Stimulated activated CD8-positive, alpha-beta memory T cell treated with anti-CD3 and anti-CD28 coated beads, Interleukin-12 subunit alpha, Interleukin-12 subunit beta, amount 100 ng/mL, for 4 hours (primary cell): ENCODE measurements around the gene CRB1.

Experiments used
- DNase-seq: peaks from one replicate; pipeline ENCODE4 v3.0.0-alpha.2; 2020; ENCODE audit warnings: low read depth

The CRB1 gene

GRCh38 chr1:197268012-197268411, at the start of gene CRB1:
TSS of gene CRB1 (plus strand) at chr1:197268252. CDS start at chr1:197268413, 161 bp downstream.
- DNase-seq, result no peak

GRCh38 chr1:197218857-197219256, 49.2 kb upstream of the CRB1 start:
- no peak for DNase-seq

- no peak for DNase-seq
Measured at GRCh38 chr1:197222025-197222685, 45.9 kb upstream of the CRB1 start.

- DNase-seq, result no peak
Measured at GRCh38 chr1:197222780-197223179, 45.3 kb upstream of the CRB1 start.

GRCh38 chr1:197224160-197224559, 43.9 kb upstream of the CRB1 start:
- DNase-seq, result no peak

- no peak for DNase-seq
Measured at GRCh38 chr1:197225611-197226010, 42.4 kb upstream of the CRB1 start.

GRCh38 chr1:197234581-197234980, 33.5 kb upstream of the CRB1 start:
- no peak for DNase-seq

- DNase-seq, result no peak
Measured at GRCh38 chr1:197235355-197235754, 32.7 kb upstream of the CRB1 start.

GRCh38 chr1:197247465-197247864, 20.6 kb upstream of the CRB1 start:
- DNase-seq, result no peak

- no peak for DNase-seq
Measured at GRCh38 chr1:197249324-197249723, 18.7 kb upstream of the CRB1 start.

- no peak for DNase-seq
Measured at GRCh38 chr1:197250616-197251015, 17.4 kb upstream of the CRB1 start.

GRCh38 chr1:197252973-197253372, 15.1 kb upstream of the CRB1 start:
- no peak for DNase-seq

- no peak for DNase-seq
Measured at GRCh38 chr1:197254866-197255265, 13.2 kb upstream of the CRB1 start.

- no peak for DNase-seq
Measured at GRCh38 chr1:197264936-197265567, 3.0 kb upstream of the CRB1 start.

GRCh38 chr1:197269053-197269452, 1.0 kb downstream of the CRB1 start:
- DNase-seq, result no peak

GRCh38 chr1:197272791-197273190, 4.7 kb downstream of the CRB1 start:
- no peak for DNase-seq

GRCh38 chr1:197277166-197277565, 9.1 kb downstream of the CRB1 start:
- no peak for DNase-seq

- DNase-seq, result no peak
Measured at GRCh38 chr1:197284325-197284724, 16.3 kb downstream of the CRB1 start.

- DNase-seq, result no peak
Measured at GRCh38 chr1:197284966-197285365, 16.9 kb downstream of the CRB1 start.

- no peak for DNase-seq
Measured at GRCh38 chr1:197285526-197286205, 17.6 kb downstream of the CRB1 start.

GRCh38 chr1:197286634-197287033, 18.6 kb downstream of the CRB1 start:
- no peak for DNase-seq

- DNase-seq, result no peak
Measured at GRCh38 chr1:197287863-197288262, 19.8 kb downstream of the CRB1 start.

GRCh38 chr1:197302775-197303174, 34.7 kb downstream of the CRB1 start:
- no peak for DNase-seq
